ENCODE measurements around the gene PPP6R1.

PPP6R1 gene

DNA sequence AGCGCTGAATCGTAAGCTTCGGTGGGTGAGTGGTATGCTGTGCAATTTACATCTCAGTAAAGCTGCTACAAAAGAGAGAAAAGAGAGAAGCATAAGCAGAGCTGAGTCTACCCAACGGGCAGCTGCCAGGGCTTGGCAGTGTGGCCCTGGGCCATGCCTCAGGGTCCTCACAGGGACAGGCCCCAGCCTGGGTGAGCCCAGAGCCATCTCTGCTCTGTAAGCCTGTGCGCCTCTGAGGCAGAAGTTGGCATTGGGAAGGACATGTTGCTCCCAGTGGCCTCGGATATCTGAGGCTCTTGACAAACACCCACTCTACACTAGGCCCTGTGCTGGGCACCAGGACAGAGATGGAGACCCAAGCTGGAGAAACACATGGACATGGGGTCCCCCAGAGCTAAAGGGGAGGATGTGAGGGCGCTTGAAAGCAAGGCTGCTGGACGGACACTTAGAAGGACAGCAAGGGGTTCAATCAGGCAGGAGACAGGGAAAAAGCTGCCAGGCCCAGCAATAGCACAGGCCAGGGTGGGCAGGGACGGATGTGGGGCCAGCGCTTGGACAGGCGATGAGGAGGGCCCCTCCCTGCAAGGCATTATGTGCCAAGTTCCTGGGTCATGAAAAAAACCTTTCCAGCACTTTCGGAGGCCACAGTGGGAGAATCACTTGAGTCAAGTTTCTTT lies 14.7 kb downstream of the PPP6R1 start:
- DNase-seq (ENCODE audit: low spot score) = no peak

DNA sequence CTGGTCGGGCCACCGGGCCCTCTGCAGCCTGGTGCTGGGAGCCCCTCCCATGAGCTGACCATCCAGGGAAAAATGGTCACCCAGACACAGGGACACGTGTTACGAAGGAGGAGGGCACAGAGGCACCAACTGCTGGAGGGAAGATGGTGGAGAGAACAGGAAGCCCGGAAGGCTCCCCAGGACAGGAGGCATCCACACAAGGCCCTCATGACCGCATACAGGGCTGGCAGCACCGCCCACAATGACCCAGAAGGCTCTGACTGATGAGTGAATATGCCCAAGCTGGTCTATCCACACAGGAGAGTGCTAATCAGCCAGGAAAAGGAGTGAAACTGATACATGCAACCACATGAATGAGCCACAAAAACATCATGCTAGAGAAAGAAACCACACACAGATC lies 16.3 kb downstream of the PPP6R1 start:
- no peak for DNase-seq (ENCODE audit: low spot score)

DNA sequence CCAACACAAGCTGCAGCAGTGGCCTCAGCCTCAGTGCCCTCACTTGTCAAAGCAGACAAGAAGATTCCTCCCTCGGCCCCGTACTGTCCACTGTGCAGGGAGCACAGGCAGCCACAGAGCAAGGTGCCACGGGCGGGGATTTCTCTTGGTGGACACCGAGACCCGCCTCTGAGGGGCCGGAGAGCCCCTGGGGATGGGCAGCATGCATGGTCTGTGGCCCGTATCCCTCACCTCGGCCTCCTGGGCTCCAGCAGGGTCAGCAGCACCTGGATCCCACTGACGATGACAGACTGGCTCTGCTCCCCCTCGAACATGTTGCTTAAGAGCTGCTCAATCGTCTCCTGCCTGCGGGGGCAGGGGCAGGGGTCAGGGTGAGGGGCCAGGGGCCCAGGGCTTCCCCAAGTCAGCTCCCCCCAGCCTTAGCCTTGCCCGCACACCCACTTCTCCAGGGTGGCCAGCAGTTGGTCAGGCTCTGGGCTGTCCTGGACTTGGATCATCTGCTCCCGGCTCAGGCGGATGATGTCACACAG lies 16.8 kb downstream of the PPP6R1 start:
- DNase-seq (ENCODE audit: low spot score) = no peak

GRCh38 chr19:55241143-55241934 lies 17.5 kb downstream of the PPP6R1 start:
- no peak for DNase-seq (ENCODE audit: low spot score)

- no peak for DNase-seq (ENCODE audit: low spot score)
These were observed 18.1 kb downstream of the PPP6R1 start for GRCh38 chr19:55240713-55241020.

DNA sequence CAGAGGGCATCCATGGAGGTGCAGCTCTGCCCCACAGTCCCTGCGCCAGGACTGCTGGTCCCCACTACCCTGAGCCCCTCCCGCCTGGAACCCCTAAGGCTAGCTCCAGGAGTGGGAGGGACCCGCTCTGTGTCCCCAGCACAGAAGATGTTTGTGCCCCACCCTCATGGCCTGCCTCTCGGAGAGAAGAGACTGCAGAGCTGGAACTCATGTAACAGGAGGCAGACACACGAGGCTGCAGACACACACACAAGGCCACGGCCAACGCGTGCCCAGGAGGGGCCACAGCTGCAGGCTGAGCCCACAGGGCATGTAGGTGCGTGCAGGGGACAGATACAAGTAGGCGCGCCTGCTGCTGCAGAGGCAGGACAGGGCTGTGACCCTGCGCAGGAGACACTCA lies 19.8 kb downstream of the PPP6R1 start:
- DNase-seq (ENCODE audit: low spot score) = no peak

GRCh38 chr19:55238030-55238429 lies 20.8 kb downstream of the PPP6R1 start:
- no peak for DNase-seq (ENCODE audit: low spot score)

GRCh38 chr19:55232986-55233385 lies 25.8 kb downstream of the PPP6R1 start:
- DNase-seq (ENCODE audit: low spot score) = no peak

DNA sequence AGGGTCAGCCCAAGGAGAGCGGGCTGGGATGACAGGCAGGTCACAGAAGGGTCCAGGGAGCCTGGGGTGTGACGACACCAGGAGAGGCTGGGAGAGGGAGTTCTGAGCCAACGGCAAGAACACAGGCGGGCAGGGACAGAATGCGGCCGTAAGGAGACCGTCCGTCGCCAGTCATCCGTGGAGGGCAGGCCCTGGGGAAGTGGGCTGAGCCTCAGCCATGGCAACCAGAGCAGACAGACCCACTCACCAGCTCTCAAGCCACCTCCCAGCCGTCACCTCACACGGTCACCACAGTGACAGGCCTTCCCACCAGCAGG lies 26.6 kb downstream of the PPP6R1 start:
- no peak for DNase-seq (ENCODE audit: low spot score)

- DNase-seq (ENCODE audit: low spot score) = no peak
These were observed 27.2 kb downstream of the PPP6R1 start for GRCh38 chr19:55231391-55232285.

GRCh38 chr19:55230780-55231179 lies 28.0 kb downstream of the PPP6R1 start:
- DNase-seq (ENCODE audit: low spot score) = no peak

- no peak for DNase-seq (ENCODE audit: low spot score)
These were observed 28.5 kb downstream of the PPP6R1 start for GRCh38 chr19:55230329-55230728.

DNA sequence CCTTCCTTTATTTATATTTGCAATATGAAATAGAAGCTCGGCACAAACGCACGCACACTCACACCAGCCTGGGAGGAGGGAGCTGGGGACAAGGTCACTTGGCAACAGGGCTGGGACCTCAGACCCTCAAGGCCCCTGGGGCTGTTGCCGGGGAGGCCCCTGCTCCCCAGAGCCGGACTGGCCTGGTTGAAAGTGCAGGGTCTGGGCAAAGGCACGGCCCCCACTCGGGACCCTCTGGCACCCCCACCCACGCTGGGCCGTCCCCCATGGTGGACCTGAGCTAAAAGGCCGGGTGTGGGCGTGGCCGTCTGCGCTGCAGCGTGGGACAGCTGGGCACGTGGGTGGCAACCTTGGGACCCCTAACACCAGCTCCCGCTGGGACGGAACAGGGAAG lies 29.0 kb downstream of the PPP6R1 start:
- no peak for DNase-seq (ENCODE audit: low spot score)

GRCh38 chr19:55229145-55229788 lies 29.6 kb downstream of the PPP6R1 start:
- DNase-seq (ENCODE audit: low spot score) = no peak

DNA sequence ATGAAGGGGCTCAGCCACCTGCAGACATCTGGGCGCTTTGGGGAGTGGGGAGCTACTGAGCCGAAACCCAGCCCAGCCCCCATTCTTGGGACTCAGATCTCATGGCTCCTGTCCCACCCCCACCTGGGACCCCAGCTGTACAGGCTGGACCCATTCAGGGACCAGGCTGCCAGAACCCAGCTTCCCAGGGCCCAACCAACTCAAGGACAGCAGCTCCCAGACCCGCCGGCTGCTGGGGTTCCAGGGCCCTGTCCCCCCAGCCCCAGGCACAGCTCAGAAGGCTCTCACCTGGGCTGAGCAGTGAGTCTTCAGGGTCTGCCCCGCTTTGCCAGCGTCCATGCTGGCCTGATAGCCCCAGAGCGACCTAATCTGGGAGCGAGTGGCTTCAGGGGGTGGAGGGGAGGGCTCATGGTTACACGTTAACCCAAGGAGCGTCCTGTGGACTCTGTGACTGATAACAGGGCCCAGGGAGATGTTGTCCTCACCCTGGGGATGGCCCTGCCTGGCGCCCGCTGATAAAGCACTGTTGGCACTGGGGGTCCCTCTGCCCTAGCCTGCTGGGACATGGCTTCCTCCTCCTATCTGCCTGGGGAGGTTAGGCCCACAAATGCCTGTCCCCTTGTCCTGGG lies 30.3 kb downstream of the PPP6R1 start, which contains the start of gene TMEM86B:
TMEM86B (minus strand) TSS at position 361 of the 629 bp plus-strand sequence; CDS start at position 339, 22 bp downstream.
- no peak for DNase-seq (ENCODE audit: low spot score)

GRCh38 chr19:55228015-55228391 lies 30.8 kb downstream of the PPP6R1 start:
- no peak for DNase-seq (ENCODE audit: low spot score)

GRCh38 chr19:55227241-55228014 lies 31.4 kb downstream of the PPP6R1 start:
- no peak for DNase-seq (ENCODE audit: low spot score)

- no peak for DNase-seq (ENCODE audit: low spot score)
These were observed 32.0 kb downstream of the PPP6R1 start for GRCh38 chr19:55226788-55227187.

GRCh38 chr19:55226273-55226672 lies 32.5 kb downstream of the PPP6R1 start:
- no peak for DNase-seq (ENCODE audit: low spot score)

DNA sequence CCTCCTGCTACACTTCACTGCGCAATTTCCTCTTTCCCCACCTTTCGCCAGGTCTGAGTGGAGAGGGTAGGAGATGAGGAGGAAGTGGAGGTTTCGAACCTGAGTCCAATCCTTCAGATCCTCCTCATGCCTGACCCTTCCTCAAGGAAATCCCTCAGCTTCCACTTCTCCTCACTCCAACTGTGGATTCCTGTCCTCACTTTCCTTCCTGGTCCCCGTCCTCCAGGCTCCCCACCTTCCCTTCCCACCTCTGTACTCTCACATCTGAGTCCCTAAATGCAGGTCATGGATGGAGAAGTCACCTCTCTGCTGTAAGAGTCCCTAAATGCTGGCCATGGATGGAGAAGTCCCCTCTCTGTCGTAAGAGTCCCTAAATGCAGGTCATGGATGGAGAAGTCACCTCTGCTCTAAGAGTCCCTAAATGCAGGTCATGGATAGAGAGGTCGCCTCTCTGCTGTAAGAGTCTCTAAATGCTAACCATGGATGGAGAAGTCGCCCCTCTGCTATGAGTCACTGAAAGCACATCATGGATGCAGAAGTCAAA lies 33.3 kb downstream of the PPP6R1 start:
- DNase-seq (ENCODE audit: low spot score) = no peak
